ENCODE results near the gene RAB43.
"Not testable (repeated sequence)": the region's sequence is repeated elsewhere in the genome, so short reads cannot be mapped to it uniquely, and the experiment has no call there.

Gene RAB43

GRCh38 chr3:129121792-129122411, at the start of gene RAB43:
TSS of gene RAB43 (minus strand) at chr3:129121804. CDS start at chr3:129121489, 315 bp downstream.
- peak; percentile 21 to 24 for DNase-seq

GRCh38 chr3:129166579-129167332, 45.2 kb upstream of the RAB43 start:
- DNase-seq = no peak

- DNase-seq = not testable (repeated sequence)
Measured at GRCh38 chr3:129165594-129165993, 44.0 kb upstream of the RAB43 start.

- no peak for DNase-seq
Measured at GRCh38 chr3:129164500-129164899, 42.9 kb upstream of the RAB43 start.

GRCh38 chr3:129162729-129163579, 41.4 kb upstream of the RAB43 start:
- DNase-seq = no peak

- DNase-seq = no peak
Measured at GRCh38 chr3:129161860-129162271, 40.3 kb upstream of the RAB43 start.

- DNase-seq = peak; percentile 91 to 96
Measured at GRCh38 chr3:129160891-129161859, 39.6 kb upstream of the RAB43 start, which contains the start of gene ISY1. TSS of gene ISY1 (minus strand) at chr3:129161063. CDS start at chr3:129160975, 88 bp downstream.

GRCh38 chr3:129144786-129145185, 23.2 kb upstream of the RAB43 start:
- DNase-seq = no peak

- DNase-seq = not testable (repeated sequence)
Measured at GRCh38 chr3:129141011-129141410, 19.4 kb upstream of the RAB43 start.

- no peak for DNase-seq
Measured at GRCh38 chr3:129139911-129140310, 18.3 kb upstream of the RAB43 start.

GRCh38 chr3:129136275-129136674, 14.7 kb upstream of the RAB43 start:
- DNase-seq = not testable (repeated sequence)

GRCh38 chr3:129132097-129132866, 10.7 kb upstream of the RAB43 start:
- no peak for DNase-seq

- DNase-seq = no peak
Measured at GRCh38 chr3:129131465-129132088, 10.0 kb upstream of the RAB43 start.

GRCh38 chr3:129130291-129130813, 8.7 kb upstream of the RAB43 start:
- no peak for DNase-seq

GRCh38 chr3:129128357-129129155, 7.0 kb upstream of the RAB43 start:
- DNase-seq = no peak

- no peak for DNase-seq
Measured at GRCh38 chr3:129126726-129127280, 5.2 kb upstream of the RAB43 start.

GRCh38 chr3:129123314-129124060, 1.9 kb upstream of the RAB43 start:
- no peak for DNase-seq

- DNase-seq = peak; percentile 28 to 33
Measured at GRCh38 chr3:129122412-129123011, 908 bp upstream of the RAB43 start.
